Fibroblast of skin of left quadriceps (primary cell): ENCODE results near the gene B9D1.
A peak's percentile ranks its signal among the peaks of the same experiment; 100 is the strongest.

Source experiments
- DNase-seq, 2 experiments: peaks; one replicate each; pipeline ENCODE4 v3.0.0-alpha.2; 2013; ENCODE audit warnings: low read depth in 2 of 2

The B9D1 gene

GRCh38 chr17:19362277-19363113 is at the start of gene B9D1:
Gene B9D1 (minus strand): TSS chr17:19362723. CDS start chr17:19362569, 154 bp downstream.
- peak; percentile 85 to 88 for DNase-seq

- no peak for DNase-seq
Measured at GRCh38 chr17:19411631-19412030, 49.1 kb upstream of the B9D1 start.

GRCh38 chr17:19410875-19411620 is 48.5 kb upstream of the B9D1 start, which contains the start of gene RNF112:
Gene RNF112 (plus strand): TSS chr17:19411232. CDS start chr17:19411409, 177 bp downstream.
- DNase-seq = no peak

GRCh38 chr17:19410091-19410490 is 47.6 kb upstream of the B9D1 start:
- DNase-seq = no peak

- DNase-seq = no peak
Measured at GRCh38 chr17:19409509-19409908, 47.0 kb upstream of the B9D1 start.

GRCh38 chr17:19409066-19409465 is 46.5 kb upstream of the B9D1 start:
- DNase-seq = no peak

GRCh38 chr17:19408346-19408710 is 45.8 kb upstream of the B9D1 start:
- DNase-seq = no peak

- no peak for DNase-seq
Measured at GRCh38 chr17:19407601-19408345, 45.2 kb upstream of the B9D1 start.

- DNase-seq = no peak
Measured at GRCh38 chr17:19405114-19405513, 42.6 kb upstream of the B9D1 start.

GRCh38 chr17:19404264-19404663 is 41.7 kb upstream of the B9D1 start:
- no peak for DNase-seq

GRCh38 chr17:19403021-19403420 is 40.5 kb upstream of the B9D1 start:
- no peak for DNase-seq

GRCh38 chr17:19402171-19402570 is 39.6 kb upstream of the B9D1 start:
- DNase-seq = no peak

- no peak for DNase-seq
Measured at GRCh38 chr17:19401321-19402010, 38.9 kb upstream of the B9D1 start.

- DNase-seq = no peak
Measured at GRCh38 chr17:19399750-19400450, 37.4 kb upstream of the B9D1 start.

- DNase-seq = no peak
Measured at GRCh38 chr17:19398301-19399181, 36.0 kb upstream of the B9D1 start.

- DNase-seq = no peak
Measured at GRCh38 chr17:19397556-19398041, 35.1 kb upstream of the B9D1 start.

- no peak for DNase-seq
Measured at GRCh38 chr17:19392303-19392702, 29.8 kb upstream of the B9D1 start.

- DNase-seq = no peak
Measured at GRCh38 chr17:19391432-19391831, 28.9 kb upstream of the B9D1 start.

GRCh38 chr17:19390951-19391350 is 28.4 kb upstream of the B9D1 start:
- no peak for DNase-seq
